HG03064 (cell line): ENCODE results near the gene FBLN5.

Source experiments
- ATAC-seq: cut with Tn5 transposase; IDR thresholded peaks from one replicate; pipeline ENCODE4 v1.9.1; 2021; ENCODE audit warnings: low read depth; ENCODE audit not compliant: unreplicated experiment

FBLN5 gene, protein sequence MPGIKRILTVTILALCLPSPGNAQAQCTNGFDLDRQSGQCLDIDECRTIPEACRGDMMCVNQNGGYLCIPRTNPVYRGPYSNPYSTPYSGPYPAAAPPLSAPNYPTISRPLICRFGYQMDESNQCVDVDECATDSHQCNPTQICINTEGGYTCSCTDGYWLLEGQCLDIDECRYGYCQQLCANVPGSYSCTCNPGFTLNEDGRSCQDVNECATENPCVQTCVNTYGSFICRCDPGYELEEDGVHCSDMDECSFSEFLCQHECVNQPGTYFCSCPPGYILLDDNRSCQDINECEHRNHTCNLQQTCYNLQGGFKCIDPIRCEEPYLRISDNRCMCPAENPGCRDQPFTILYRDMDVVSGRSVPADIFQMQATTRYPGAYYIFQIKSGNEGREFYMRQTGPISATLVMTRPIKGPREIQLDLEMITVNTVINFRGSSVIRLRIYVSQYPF

DNA sequence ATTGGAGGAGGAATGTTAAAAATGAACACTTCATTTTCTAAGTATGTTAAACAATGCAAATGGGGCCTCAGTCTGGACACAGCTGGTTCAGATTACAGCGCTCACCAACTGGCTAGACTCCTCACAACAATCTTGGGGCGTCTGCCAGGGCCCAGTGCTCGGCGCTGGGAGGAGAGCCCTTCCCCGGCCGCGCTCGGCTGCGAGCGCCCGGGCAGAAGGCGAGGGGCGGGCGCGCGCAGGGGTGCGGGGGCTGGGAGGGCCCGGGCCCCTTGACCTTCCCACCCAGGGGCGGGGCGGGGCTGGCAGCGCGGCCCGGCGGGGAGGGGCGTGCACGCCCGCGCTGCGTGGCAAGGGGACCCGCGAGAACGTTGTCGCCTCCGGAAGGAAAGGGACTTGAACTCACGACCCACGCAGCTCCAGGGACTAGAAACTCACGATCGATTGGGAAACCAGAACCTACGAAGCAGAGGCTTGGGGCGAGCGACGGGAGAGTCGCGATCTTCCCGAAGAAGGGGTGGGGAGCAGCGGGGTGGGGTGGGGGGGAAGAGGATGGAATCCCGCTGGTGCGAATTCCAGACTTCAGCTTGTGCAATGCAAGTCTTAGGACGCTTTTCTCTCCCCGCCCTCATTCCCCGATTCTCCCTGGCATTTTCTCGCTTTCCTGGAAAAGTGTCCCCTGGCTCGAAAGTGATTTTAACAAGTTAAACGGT, at the start of gene FBLN5:
Gene FBLN5, minus strand, starts transcription at position 220 of the 710 bp plus-strand sequence. CDS start 465 bp downstream, outside the sequence.
- ATAC-seq, result no peak

DNA sequence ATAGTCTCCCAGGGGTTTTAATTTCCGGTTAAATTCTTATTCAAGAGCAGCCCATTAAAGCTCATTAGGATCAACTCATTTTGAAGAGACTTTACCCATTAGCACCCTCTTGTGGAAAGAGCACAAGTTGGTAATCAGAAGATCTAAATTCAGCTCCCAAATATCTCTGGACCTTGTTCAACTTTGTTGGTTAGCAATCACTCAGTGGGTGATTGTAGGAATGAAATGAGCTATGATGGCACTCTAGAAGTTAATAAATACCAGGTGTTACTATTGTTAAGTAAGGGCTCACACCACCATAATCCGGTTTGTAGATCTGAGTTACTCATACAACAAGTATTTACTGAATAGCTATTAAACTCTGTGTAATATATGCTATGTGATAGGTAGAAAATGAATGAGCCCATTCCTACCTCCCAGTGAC, 49.5 kb upstream of the FBLN5 start:
- ATAC-seq, result no peak

DNA sequence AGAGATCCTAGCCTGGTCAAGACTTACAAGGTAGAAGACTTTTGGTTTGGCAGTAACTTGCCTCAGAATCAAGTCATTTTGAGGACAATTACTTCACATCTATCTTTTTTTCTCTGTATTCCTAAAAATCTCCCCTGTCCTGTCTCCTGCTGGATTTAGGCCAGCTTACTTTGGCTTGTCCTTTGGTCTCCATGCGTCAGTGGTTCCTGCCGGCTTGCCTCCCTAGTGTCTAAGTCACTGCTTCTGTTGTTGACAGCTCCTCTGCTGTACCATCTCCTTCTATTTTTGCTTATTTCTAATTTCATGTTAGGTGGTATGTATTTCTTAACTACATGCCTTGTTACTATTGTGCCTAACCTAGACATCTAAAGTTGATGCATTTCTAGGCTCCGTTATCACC, 39.7 kb upstream of the FBLN5 start:
- no peak for ATAC-seq

DNA sequence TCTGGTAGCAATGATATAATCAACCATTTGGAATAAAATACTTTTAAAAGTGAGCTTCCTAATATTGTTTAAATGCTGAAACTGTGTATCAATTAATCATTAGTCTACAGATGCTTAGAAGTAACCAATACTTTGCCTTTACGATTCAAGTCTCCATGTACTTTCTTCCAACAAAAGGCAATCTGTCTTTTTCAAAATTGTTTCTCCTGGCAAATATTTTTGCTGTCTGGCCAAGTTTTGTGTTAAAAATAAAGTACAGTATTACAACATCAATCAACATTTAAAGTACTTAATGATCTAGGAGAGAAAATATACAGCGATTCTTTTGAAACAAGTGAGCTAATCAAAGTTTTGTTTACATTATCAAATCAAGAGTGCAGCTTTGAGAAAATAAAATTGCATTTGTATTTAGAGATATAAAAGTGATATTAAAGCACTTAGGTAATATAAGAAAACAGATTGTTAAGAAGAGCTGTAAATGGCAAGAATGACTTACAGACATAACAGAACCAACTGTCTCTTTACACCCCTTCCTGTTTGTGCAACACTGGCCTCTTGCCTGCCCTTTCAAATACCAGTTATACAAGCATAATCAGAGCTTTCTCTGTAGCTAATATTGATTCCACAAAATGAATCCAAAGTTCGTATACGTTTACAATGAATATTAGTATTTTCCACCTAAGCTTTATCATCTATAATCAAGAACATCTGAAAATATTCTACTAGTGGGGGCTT, 38.2 kb upstream of the FBLN5 start:
- no peak for ATAC-seq

DNA sequence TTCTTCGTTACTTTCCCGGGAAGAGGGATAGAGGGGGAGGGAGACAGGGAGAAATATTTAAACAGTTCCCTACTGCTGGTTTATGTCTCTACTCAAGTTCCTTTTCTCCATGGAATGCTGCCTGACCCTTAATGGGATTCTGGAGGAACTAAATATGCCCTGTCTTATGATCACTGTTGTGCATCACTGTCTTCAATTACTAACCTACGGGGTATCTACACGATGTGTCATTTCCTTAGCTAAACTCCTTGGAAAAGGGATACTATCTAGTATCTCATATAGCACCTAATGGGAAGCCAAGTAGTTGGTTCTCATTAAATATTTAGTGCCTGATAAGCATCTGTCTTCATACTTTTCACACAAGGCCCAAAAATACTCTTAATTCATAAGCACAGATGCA, 37.5 kb upstream of the FBLN5 start:
- ATAC-seq, result no peak

DNA sequence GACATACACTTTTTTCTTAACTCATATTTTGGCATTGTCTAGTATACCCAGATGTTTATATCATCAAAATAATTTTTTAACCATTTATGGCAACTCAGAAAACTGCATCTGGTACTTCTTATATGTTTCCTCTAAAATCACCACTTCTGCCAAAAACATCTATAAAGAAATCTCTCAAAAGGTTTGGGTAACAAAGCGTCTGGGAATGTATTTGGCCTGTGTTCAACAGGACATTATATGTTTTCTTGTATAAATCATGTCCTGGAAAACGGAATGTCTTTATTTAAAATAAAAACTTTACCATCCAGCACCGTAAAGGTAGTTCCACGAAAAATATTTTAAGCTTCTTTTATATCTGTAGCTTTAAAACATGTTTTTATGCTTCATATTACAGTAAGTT, 36.1 kb upstream of the FBLN5 start:
- no peak for ATAC-seq

DNA sequence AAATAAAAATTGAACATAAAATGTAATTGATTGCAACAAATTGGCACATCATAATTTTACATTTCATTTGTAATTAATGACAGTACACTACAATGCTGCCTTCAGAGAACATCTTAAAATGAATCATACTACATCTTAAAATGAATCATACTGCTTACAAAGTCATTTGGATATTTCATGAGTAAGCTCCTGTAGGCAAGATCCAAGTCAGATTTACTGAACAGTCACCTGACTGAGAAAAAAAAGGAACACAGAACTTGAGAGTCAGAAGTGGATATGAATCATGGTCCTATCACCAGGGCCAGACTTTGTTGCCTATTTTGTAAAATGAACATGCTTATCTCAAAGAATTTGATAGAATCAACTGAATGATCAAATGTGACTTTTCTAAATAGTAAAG, 32.7 kb upstream of the FBLN5 start:
- peak; percentile 66 for ATAC-seq

DNA sequence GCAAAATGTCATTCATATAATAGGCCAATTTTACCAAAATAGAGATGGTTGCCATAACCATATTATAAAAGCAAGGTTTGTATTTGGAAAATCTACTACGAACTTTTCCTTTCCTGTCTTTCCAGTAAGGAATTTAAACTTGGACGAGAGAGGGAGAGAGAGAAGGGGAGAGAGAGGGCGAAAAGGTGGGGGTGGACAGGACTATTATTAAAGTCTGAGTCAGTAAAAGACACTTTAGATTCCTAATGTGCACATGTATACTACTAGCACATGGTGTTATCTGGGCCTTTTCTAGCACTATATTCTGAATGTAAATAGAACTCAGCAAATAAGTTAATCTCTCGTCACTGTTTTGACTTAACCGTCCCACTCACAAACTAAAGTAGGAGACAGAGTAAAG, 30.4 kb upstream of the FBLN5 start:
- no peak for ATAC-seq

DNA sequence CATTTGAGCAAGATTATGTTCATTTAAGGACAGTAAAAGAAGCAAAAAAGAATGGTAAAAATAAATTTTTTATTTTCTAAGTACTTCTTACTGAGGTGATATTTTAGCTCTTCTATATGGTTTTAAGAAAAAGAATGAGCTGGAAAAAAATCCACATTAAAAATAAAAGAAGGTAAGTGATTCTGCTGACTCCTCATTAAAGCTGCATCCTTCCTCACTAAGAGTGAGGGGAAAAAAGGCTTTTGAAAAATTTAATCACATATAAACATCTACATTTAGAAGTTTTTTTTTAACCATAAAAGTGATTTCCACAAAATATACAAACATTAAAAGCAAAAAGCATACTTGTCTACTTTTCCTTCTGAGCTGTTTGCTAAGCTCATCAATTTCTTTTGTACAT, 28.3 kb upstream of the FBLN5 start:
- no peak for ATAC-seq

DNA sequence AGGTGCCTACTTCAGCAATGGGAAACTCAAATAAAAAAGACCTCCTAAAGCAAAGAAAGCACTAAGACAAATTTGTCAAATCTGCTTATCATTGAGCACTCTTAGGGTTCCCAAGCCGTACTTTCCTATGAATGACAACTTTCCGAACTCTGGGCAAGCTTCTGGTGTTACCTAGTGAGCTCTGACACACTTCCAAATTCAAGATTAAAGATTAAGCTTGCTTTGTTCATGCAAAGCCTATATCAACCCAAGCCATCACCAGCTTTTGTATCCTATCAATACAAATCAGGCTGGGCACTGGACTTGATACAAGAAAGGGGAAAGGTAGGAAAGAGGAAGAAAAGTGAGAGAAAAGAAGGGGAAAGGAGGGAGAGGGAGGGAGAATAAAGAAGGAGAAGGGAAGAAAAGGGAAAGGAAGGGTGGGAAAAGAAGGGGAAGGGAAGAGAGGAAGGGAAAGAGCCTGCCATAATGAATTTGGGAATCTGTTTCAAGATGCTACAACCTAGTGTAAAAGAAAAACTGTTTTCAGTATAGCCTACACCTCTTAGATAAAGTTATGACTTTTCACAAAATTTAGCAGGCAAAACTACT, 23.8 kb upstream of the FBLN5 start:
- no peak for ATAC-seq

DNA sequence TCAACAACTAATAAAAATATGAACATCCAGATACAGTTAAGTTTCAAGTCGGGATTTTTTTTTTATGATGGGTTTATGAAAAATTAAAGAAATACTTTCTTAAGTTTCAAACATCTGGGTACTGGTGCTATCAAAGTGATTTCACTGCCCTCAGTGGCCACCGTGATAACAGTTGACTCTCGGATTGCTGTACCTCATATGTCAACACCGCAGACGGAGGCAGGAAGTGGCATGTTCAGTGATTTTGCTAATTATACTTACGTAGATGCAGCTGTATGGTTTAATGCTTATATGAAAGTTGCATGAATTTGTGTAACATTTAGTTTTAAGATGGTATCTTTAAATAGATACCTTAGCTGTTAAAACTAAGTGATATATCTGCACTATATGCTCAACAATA, 20.8 kb upstream of the FBLN5 start:
- no peak for ATAC-seq

DNA sequence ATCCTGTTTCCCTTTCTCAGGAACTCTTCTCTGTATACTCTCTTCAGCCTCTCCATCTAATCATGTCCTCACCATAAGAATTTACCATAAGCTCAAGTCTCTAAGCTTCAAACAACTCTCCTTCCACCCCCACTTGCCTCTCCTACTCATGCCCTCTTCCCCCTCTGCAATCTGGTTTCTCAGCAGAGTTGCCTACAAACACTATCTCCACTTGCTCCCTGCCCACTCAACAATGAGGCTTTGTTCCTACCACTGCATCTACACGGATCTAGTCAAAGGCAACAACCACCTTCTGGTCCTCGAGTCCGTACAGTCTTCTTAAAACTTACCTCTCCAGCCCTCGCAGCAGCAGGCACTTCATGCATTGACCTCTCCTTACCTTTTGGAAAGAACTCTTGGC, 17.2 kb upstream of the FBLN5 start:
- no peak for ATAC-seq

DNA sequence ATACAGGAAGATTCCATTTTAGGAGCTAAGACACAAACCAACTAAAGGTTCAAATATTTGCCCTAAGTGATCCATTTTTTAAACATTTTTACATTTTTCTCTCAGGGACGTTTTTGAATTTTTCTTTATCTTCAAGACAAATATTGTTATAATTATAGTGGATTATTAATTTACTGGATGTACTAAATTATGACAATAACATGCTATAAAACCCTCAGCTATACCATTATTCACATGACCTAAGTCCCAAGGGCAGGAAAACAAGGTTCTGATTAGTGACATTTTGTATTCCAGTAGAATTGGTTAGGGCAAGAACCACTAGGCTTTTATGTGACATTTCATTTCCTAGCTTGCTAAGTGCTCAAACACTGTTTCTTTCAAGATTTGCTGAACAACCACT, 16.5 kb upstream of the FBLN5 start:
- no peak for ATAC-seq

DNA sequence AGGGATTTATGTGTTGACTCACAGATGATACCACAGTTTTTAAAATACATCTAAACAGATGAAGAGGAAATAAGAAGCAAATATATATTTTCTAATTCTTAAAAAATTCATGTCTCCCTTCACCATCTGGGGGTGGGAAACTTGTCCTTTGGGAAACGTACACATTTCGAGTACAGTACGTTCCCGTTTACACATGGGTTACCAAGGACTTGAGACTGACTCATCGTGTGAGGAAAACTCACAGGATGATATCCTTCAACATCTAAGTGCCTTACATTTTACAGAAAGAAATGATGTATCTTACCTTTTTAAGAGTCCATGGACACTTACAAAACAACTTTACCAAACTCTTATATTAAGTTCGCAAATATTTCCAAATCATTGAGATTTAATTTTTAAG, 16.0 kb upstream of the FBLN5 start:
- no peak for ATAC-seq

DNA sequence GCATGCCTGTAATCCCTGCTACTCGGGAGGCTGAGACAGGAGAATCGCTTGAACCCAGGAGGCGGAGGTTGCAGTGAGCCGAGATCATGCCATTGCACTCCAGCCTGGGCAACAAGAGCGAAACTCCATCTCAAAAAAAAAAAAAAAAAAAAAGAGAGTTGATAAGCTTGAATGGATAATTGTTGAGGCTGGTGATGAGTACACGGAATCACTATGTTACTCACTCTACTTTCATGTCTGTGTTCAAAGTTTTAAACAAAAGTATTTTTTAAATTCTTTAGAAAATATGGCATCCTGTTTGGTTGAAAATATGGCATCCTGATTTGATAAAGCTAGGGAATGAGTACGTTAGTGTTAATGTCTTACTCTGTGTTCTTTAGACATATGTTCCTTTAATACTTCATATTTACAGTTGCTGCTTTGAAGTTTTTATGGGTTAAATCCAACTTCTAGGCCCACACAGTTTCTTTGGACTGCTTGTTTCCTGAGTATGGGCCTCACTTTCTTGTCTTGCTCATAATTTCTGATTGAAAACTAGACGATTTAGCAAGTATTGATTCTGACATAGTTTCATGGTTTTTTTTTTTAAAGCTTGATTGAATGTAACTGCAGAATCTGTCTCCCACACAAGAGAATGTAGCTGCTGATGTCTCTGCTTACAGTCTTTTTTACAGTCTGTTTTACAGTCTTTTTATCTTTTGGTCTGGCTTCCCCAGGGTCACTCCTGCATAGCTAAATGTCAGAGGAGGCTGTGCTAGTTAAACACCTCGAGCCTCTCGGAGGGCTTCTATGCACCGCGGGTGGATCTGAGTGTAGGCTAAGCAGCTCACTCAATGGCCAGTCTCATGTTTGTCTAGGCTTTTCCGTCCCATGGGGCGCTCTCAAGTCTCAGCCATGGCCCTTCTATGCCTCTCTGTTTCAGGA, 14.1 kb upstream of the FBLN5 start:
- no peak for ATAC-seq

DNA sequence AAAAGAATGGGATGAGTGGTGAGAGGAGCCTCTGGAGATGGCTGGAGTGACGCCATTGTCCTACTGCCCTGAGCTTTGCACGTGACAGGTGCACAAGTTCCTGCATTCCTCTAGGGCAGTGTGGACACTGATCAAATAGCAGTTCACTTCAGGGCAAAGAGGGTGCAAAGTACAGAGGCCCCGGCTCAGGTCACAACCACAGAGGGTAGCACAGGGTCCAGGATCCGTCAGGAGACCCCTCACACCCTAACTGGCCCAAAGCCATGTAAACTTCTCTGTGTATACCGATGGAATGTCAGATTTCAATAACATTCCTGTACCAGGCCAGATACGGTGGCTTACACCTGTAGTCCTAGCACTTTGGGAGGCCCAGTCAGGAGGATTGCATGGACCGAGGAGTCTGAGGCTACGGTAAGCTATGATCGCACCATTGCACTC, 10.4 kb upstream of the FBLN5 start:
- no peak for ATAC-seq

DNA sequence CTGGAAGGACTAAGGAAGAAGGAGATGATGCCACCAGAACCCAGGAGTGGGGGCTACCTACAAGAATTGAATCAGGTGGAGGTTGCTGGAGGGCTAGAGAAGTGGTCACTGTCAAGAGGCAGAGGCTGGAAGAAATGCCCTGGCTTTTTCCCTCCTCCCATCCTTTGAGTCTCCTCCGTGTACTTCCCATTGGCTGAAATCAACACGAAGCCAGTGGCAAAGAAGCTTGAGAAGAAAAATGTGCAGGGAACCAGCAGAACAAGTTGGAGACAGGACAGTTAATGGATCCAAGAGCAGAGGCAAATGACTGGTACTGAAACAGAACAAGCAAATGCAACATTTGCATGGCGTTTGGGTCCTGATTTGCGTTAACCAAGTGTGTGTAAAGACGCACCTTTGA, 9.1 kb upstream of the FBLN5 start:
- ATAC-seq, result no peak

DNA sequence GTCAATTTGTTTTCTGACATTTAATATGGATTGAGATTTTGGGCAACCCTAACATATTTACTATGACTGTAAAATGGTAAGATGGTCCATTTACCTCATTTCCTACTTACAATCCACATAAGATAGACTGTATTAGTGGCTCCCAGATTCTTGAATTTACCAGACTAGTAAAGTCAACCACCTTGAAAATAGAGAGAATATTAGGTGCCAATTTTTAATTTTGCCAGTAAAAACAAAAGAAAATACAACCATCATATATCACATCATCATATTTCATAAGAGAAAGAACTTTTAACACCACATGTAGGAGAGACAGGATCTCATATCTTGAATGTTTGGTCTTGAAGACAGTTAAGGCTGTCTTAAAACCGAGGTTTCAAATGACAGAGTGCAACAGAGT, 7.7 kb upstream of the FBLN5 start:
- no peak for ATAC-seq

DNA sequence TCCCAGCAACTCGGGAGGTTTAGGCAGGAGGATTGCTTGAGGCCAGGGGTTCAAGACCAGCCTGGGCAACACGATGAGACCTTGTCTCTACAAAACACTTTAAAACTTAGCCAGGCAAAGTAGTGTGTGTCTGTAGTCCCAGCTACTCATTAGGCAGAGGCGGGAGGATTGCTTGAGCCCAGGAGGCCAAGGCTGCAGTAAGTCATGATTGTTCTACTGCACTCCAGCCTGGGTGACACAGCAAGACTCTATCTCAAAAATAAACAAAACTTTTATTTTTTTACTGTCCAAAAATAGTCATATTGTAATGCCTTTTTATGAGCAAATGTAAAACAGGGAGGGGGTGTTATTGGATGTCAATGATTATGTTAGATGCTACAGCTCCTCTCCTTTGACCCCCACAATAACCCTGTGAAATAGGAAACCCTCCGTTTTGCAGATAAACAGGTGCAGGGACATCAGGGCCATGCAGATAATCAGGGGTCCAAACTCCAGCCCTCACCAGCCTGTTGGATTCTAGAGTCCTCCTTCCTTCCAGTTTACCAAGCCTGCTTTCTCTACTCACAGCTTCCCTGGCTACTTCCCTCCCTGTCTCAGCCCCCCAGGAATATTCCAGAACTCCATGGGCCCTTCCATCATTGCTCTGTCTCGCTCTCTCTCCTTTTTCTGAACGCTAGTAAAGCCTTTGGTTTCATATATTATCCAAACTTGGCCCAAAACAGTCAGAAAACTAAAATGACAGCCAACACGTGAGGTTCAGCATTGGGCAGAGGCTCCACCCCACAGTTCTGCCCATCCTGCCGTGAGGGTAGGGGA, 5.9 kb upstream of the FBLN5 start:
- ATAC-seq, result no peak
